Measurements from ENCODE around the gene ABTB2. TPM values are rescaled to one million over a fixed set of nuclear protein-coding genes. Genes with fewer than 3 reads are reported as not detected.

The ABTB2 gene
- total RNA-seq (2014; rRNA removed; shearing (Covaris generic)) = 9.9 and 12.1 TPM in 2 replicates
- 2.6 and 3.1 TPM in 2 replicates for polyA plus RNA-seq (2016; fragmentation: Nextera tagmentation; extraction: Ambion mirVana)
- long read RNA-seq, partial matches to known transcripts = 0 of 1 reads
- long read RNA-seq, other reads (novel, unspliced or antisense) = 1 of 1 reads

- Histone ChIP-seq H3K4me3 (peak within 1 kb of the TSS; percentile 85), H3K27ac (ENCODE audit: low read depth) (peak within 1 kb of the TSS; percentile 95), H4K20me1 (replicated peaks; ENCODE audit: insufficient read depth) (peaks cover 14% of the 10 kb centered on the region; the same call in 1 of the 2 replicates), H3K4me2 (peak within 1 kb of the TSS; percentile 99), H3K27me3 (ENCODE audit: insufficient read depth) (peaks cover 35% of the 10 kb centered on the region), H3K79me2 (replicated peaks; ENCODE audit: insufficient read depth) (peaks cover 30% of the 10 kb centered on the region), H3F3A (replicated peaks; ENCODE audit: low read depth) (peaks cover 5% of the 10 kb centered on the region; the same call in 1 of the 2 replicates), H3K9me2 (ENCODE audit: insufficient read depth) (no peaks in the 10 kb centered on the region), H3K36me3 (ENCODE audit: insufficient read depth) (no peaks in the 10 kb centered on the region), H3K4me1 (ENCODE audit: insufficient read depth) (peaks cover 8% of the 10 kb centered on the region), H2AFZ (peak within 1 kb of the TSS; percentile 97)
- H3K4me1 Mint-ChIP-seq = peaks cover 19% of the 10 kb centered on the region
- peaks cover 24% of the 10 kb centered on the region for H3K27me3 Mint-ChIP-seq (ENCODE audit: insufficient read depth, low read depth, poor library complexity)
- ATAC-seq (peak; percentile 80), DNase-seq (ENCODE audit: low spot score) (peak; percentile 100)
- peak within 1 kb of the TSS; percentile 82 for H3K4me3 Mint-ChIP-seq
- TF ChIP-seq, protein P1, sequence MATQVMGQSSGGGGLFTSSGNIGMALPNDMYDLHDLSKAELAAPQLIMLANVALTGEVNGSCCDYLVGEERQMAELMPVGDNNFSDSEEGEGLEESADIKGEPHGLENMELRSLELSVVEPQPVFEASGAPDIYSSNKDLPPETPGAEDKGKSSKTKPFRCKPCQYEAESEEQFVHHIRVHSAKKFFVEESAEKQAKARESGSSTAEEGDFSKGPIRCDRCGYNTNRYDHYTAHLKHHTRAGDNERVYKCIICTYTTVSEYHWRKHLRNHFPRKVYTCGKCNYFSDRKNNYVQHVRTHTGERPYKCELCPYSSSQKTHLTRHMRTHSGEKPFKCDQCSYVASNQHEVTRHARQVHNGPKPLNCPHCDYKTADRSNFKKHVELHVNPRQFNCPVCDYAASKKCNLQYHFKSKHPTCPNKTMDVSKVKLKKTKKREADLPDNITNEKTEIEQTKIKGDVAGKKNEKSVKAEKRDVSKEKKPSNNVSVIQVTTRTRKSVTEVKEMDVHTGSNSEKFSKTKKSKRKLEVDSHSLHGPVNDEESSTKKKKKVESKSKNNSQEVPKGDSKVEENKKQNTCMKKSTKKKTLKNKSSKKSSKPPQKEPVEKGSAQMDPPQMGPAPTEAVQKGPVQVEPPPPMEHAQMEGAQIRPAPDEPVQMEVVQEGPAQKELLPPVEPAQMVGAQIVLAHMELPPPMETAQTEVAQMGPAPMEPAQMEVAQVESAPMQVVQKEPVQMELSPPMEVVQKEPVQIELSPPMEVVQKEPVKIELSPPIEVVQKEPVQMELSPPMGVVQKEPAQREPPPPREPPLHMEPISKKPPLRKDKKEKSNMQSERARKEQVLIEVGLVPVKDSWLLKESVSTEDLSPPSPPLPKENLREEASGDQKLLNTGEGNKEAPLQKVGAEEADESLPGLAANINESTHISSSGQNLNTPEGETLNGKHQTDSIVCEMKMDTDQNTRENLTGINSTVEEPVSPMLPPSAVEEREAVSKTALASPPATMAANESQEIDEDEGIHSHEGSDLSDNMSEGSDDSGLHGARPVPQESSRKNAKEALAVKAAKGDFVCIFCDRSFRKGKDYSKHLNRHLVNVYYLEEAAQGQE (IDR thresholded peaks at IDR 0.05; ENCODE audit: unreplicated experiment) = no peak
- TF ChIP-seq ZNF331 (CRISPR knock-in tag; IDR thresholded peaks at IDR 0.05; ENCODE audit: low read depth) (no peak), NANOG (IDR thresholded peaks at IDR 0.05; ENCODE audit: borderline replicate concordance) (no peak), STAT1 (IDR thresholded peaks at IDR 0.05; ENCODE audit: unreplicated experiment) (no peak), ETS1 (IDR thresholded peaks at IDR 0.05) (no peak), CREB1 (CRISPR knock-in tag; IDR thresholded peaks at IDR 0.05; ENCODE audit: low read depth) (no peak), POLR2AphosphoS5 (IDR thresholded peaks at IDR 0.05; ENCODE audit: low read depth) (peak; percentile 89), EZH2 (IDR thresholded peaks at IDR 0.05; ENCODE audit: low read depth, unreplicated experiment) (no peak)
- peak within 1 kb of the TSS; percentile 92 for H3K27ac Mint-ChIP-seq
- no peaks in the 10 kb centered on the region for H3K9me3 Mint-ChIP-seq
- H3K36me3 Mint-ChIP-seq (ENCODE audit: low read depth) = no peaks in the 10 kb centered on the region; the same call in 2 of the 3 replicates
These were observed at the start of gene ABTB2 for GRCh38 chr11:34357701-34358257. Gene ABTB2, minus strand, starts transcription at chr11:34358010.

DNA sequence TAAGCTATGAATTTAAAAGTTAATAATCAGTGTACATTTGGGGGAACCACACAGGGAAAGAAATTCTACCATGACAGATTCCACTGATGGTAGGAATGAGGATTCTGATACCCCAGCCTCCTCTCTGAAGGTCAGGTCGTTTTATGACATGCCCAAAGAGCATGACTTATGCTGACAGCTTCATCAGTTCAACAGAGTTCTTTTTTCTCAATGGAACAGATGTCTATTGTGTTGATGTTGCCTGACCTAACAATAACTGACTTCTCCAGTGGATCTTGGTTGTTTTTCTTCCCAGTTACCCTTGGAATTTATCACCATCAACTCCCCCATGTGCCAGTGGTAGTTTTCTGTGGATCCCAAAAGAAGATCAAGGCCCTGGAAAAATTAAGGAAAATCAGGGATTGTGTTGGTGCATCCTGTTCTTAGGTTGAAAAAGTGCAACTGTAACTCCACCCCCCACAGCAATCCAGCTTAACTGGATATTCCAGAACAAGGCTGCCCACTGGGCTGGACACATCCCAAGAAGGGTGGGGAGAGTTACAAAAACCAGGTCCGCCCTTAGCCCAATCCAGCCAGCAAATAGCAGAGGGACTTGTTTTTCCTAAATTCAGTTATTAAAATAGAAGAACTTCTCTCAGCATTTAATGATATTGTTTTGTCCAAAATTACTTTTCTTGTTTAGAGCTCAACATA is 49.5 kb upstream of the ABTB2 start:
- no peaks in the 10 kb centered on the region for H3K36me3 ChIP-seq (ENCODE audit: insufficient read depth)
- no peaks in the 10 kb centered on the region for H3K79me2 ChIP-seq (replicated peaks; ENCODE audit: insufficient read depth)
- H3K4me1 ChIP-seq (ENCODE audit: insufficient read depth) = no peaks in the 10 kb centered on the region
- ATAC-seq (no peak), DNase-seq (ENCODE audit: low spot score) (no peak)
- no peaks in the 10 kb centered on the region for H4K20me1 ChIP-seq (replicated peaks; ENCODE audit: insufficient read depth)
- no peak overlapping the region for H3K4me2 ChIP-seq
- no peaks in the 10 kb centered on the region for H3K27me3 ChIP-seq (ENCODE audit: insufficient read depth)
- Mint-ChIP-seq H3K36me3 (ENCODE audit: low read depth) (no peaks in the 10 kb centered on the region), H3K27ac (no peak overlapping the region), H3K9me3 (no peaks in the 10 kb centered on the region), H3K4me3 (no peak overlapping the region), H3K27me3 (ENCODE audit: insufficient read depth, low read depth, poor library complexity) (no peaks in the 10 kb centered on the region), H3K4me1 (no peaks in the 10 kb centered on the region)
- H2AFZ ChIP-seq = 0 out of 2 replicates have a peak overlapping the region, but pooled peaks have one; percentile 24
- peaks cover 5% of the 10 kb centered on the region; the same call in 1 of the 2 replicates for H3K9me2 ChIP-seq (ENCODE audit: insufficient read depth)
- H3K27ac ChIP-seq (ENCODE audit: low read depth) = no peak overlapping the region
- H3K4me3 ChIP-seq = no peak overlapping the region
- no peaks in the 10 kb centered on the region for H3F3A ChIP-seq (replicated peaks; ENCODE audit: low read depth)
- TF ChIP-seq, protein P2, sequence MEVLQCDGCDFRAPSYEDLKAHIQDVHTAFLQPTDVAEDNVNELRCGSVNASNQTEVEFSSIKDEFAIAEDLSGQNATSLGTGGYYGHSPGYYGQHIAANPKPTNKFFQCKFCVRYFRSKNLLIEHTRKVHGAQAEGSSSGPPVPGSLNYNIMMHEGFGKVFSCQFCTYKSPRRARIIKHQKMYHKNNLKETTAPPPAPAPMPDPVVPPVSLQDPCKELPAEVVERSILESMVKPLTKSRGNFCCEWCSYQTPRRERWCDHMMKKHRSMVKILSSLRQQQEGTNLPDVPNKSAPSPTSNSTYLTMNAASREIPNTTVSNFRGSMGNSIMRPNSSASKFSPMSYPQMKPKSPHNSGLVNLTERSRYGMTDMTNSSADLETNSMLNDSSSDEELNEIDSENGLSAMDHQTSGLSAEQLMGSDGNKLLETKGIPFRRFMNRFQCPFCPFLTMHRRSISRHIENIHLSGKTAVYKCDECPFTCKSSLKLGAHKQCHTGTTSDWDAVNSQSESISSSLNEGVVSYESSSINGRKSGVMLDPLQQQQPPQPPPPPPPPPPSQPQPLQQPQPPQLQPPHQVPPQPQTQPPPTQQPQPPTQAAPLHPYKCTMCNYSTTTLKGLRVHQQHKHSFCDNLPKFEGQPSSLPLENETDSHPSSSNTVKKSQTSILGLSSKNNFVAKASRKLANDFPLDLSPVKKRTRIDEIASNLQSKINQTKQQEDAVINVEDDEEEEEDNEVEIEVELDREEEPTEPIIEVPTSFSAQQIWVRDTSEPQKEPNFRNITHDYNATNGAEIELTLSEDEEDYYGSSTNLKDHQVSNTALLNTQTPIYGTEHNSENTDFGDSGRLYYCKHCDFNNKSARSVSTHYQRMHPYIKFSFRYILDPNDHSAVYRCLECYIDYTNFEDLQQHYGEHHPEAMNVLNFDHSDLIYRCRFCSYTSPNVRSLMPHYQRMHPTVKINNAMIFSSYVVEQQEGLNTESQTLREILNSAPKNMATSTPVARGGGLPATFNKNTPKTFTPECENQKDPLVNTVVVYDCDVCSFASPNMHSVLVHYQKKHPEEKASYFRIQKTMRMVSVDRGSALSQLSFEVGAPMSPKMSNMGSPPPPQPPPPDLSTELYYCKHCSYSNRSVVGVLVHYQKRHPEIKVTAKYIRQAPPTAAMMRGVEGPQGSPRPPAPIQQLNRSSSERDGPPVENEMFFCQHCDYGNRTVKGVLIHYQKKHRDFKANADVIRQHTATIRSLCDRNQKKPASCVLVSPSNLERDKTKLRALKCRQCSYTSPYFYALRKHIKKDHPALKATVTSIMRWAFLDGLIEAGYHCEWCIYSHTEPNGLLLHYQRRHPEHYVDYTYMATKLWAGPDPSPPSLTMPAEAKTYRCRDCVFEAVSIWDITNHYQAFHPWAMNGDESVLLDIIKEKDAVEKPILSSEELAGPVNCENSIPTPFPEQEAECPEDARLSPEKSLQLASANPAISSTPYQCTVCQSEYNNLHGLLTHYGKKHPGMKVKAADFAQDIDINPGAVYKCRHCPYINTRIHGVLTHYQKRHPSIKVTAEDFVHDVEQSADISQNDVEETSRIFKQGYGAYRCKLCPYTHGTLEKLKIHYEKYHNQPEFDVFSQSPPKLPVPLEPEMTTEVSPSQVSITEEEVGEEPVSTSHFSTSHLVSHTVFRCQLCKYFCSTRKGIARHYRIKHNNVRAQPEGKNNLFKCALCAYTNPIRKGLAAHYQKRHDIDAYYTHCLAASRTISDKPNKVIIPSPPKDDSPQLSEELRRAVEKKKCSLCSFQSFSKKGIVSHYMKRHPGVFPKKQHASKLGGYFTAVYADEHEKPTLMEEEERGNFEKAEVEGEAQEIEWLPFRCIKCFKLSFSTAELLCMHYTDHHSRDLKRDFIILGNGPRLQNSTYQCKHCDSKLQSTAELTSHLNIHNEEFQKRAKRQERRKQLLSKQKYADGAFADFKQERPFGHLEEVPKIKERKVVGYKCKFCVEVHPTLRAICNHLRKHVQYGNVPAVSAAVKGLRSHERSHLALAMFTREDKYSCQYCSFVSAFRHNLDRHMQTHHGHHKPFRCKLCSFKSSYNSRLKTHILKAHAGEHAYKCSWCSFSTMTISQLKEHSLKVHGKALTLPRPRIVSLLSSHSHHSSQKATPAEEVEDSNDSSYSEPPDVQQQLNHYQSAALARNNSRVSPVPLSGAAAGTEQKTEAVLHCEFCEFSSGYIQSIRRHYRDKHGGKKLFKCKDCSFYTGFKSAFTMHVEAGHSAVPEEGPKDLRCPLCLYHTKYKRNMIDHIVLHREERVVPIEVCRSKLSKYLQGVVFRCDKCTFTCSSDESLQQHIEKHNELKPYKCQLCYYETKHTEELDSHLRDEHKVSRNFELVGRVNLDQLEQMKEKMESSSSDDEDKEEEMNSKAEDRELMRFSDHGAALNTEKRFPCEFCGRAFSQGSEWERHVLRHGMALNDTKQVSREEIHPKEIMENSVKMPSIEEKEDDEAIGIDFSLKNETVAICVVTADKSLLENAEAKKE (CRISPR knock-in tag; IDR thresholded peaks at IDR 0.05) = no peak
- no peak for TF ChIP-seq POLR2AphosphoS5 (IDR thresholded peaks at IDR 0.05; ENCODE audit: low read depth)

Measured in GM23338 (cell line).